ENCODE results near the gene SPC24.

GRCh38 chr19:11115895-11116446 is 39.6 kb downstream of the SPC24 start:
- no peak for TF ChIP-seq CTCF (IDR thresholded peaks at IDR 0.05; ENCODE audit: insufficient read depth, low read length, poor library complexity, severe bottlenecking)
- no peak for TF ChIP-seq EZH2phosphoT487 (conservative IDR thresholded peaks at IDR 0.05; ENCODE audit: low read length)
